Epithelial cell of esophagus (primary cell): Measurements from ENCODE around the gene SLC36A1.

Experiments
- DNase-seq: peaks from one replicate; pipeline ENCODE4 v3.0.0; 2010; ENCODE audit warnings: low read depth
- H3K4me3 ChIP-seq: 2 replicates; pipeline ENCODE4 v1.5.1; 2011; ENCODE audit warnings: mild to moderate bottlenecking, low read length, control low read depth
- TF ChIP-seq, protein P1 (sequence below): IDR thresholded peaks from 2 replicates; pipeline ENCODE4 v1.5.1; 2011; ENCODE audit warnings: low read depth, mild to moderate bottlenecking, low read length, control low read depth, inconsistent platforms; ENCODE audit not compliant: insufficient read depth; ENCODE audit errors: missing control alignments

Gene SLC36A1

DNA sequence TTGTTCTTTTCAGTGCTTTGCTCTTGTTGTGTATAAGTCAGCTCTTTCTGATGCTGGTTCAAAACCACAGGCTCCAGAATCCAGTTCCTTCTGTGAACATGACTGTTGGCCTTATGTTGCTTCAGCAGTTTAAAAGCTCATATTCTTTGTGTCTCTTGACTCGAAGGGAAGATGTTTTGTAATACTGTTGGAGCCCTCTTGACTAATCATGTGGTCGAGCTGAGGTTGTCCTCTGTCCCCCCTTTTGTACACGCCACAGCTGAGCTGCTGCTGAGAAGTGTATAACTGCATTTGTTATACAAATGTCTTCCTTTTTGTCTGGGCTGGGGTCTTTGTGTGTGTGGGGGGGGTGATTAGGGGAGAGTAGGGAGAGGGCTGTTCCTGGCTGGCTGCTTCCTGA is 35.8 kb downstream of the SLC36A1 start:
- TF ChIP-seq, protein P1, sequence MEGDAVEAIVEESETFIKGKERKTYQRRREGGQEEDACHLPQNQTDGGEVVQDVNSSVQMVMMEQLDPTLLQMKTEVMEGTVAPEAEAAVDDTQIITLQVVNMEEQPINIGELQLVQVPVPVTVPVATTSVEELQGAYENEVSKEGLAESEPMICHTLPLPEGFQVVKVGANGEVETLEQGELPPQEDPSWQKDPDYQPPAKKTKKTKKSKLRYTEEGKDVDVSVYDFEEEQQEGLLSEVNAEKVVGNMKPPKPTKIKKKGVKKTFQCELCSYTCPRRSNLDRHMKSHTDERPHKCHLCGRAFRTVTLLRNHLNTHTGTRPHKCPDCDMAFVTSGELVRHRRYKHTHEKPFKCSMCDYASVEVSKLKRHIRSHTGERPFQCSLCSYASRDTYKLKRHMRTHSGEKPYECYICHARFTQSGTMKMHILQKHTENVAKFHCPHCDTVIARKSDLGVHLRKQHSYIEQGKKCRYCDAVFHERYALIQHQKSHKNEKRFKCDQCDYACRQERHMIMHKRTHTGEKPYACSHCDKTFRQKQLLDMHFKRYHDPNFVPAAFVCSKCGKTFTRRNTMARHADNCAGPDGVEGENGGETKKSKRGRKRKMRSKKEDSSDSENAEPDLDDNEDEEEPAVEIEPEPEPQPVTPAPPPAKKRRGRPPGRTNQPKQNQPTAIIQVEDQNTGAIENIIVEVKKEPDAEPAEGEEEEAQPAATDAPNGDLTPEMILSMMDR = no peak
- DNase-seq = no peak
- H3K4me3 ChIP-seq = no peak overlapping the region

DNA sequence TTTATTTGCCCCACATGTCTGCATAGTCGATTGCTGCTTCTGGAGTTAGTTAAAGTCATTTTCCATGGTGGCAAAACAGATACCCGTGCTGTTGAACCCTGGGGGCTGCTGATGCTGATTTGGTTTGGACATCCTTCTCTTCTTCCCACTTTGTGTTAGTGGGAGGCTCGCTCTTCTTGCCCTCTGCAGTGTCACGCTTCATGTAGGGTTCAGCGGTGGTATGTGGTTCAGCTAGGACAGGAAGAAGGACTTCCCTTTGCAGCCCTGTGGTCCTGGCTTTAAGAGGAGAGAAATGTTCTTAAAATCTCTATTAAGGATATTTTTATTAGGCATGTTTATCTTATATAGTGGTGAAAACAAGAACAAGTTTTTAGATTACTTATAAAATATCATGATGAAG is 36.2 kb downstream of the SLC36A1 start:
- DNase-seq = no peak
- TF ChIP-seq, protein P1 = no peak

DNA sequence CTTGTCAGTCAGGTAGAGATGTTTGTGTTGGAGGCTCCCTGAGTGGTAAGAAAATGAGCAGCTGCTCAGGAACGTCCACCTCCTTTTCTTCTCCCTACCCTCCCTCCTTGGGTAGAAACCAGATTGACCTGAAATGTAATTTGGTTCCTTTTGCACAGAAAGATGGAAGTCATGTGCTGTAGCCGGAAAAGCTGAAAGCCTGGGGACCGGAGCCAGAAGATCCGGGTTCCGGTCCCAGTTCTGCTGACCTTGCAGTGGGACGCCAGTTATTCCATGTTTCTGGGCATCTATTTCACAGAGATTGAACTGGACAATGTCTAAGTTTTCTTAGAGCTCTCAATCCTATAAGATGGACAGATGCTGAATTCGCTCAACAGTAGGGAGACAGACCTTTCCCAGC is 40.1 kb downstream of the SLC36A1 start:
- TF ChIP-seq, protein P1 = no peak
- no peak overlapping the region for H3K4me3 ChIP-seq
- DNase-seq = no peak

More for the DNA sequence above, 36.2 kb downstream of the SLC36A1 start:
- H3K4me3 ChIP-seq = no peak overlapping the region

DNA sequence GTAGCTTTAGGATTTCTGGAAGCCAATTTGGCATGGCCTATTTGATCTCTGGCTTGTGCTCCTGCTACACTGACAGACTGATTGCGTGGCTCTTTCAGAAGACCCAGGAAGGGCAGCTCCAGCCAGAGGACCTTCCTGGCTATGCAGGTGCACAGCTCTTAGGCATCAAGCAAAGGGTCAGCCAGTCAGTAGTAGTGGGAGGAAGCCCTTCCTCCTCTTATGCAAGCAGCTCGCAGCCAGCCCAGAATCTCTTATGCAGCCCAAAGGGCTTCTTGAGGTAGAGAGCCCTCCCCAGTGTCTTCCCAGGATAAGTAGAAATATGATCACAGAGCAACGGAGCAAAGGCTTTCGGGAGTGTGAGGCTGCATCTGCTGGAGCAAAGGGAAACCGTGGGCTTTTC is 43.2 kb downstream of the SLC36A1 start:
- TF ChIP-seq, protein P1 = no peak
- no peak overlapping the region for H3K4me3 ChIP-seq
- no peak for DNase-seq

DNA sequence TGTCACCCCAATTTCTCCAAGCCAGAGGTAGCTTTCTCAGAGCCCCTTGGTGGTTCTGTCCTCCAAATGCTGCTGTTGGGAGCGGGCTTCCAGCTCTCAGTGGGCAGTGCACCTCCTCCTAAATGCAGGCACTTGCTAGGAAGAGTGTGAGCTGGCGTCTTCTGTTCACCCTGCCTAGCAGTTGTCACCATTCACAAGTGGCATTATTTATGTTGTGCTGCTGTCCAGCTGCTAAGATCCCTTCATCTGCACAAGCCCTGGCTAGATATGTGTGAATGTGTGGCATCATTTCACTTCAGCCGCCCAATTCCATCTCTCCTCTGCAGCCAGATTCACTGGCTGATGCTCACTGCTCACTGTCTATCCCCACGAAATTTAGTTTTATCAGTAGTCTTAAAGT is 43.7 kb downstream of the SLC36A1 start:
- no peak for DNase-seq
- TF ChIP-seq, protein P1 = no peak
- H3K4me3 ChIP-seq = no peak overlapping the region

DNA sequence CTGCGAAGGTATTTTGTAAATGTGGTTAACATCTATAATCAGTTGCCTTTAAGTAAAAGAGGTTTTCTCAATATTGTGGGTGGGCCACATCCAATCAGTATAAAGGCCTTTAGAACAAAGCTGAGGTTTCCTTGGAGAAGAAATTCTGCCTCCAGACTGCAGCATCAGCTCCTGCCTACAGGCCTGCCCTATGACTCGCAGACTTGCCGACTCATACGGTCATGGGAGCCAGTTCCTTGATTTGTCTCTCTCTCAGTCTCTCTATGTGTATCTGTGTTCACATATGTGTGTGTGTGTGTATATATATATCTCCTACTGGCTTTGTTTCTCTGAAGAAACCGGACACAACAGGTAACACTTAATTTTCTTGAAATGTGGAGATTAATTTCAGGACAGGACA is 45.3 kb downstream of the SLC36A1 start:
- H3K4me3 ChIP-seq = no peak overlapping the region
- TF ChIP-seq, protein P1 = no peak
- DNase-seq = peak; percentile 81

DNA sequence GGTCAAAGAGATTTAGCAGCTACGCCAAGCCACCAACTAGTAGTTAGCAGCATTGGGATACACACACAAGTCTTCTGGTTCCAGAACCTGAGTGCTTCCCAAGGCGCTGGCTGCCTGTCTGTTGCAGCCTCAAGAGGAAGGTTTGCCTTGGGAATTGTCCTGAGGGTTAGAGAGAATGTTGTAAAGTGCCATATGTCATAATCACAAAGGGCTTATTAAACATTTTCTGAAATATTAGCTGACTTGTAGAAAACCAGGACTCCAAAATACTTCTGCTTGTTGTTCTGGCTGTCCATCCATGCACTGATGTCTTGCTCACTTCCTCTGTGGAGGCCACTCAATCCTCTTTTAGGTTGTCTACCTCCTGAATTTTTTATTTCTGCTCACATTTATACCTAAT is 46.3 kb downstream of the SLC36A1 start:
- no peak for DNase-seq
- H3K4me3 ChIP-seq = no peak overlapping the region
- TF ChIP-seq, protein P1 = no peak
